Gastrocnemius medialis (tissue), 4 donors: Measurements from ENCODE around the gene RNF123. TPM values are rescaled to one million over a fixed set of nuclear protein-coding genes. Genes with fewer than 3 reads are reported as not detected.

Experiments
- ATAC-seq, 2 donors: fragments of 150-250 bp; one replicate each; pipeline ENCODE4 v1.9.1; 2016
- DNase-seq, 2 donors: peaks; one replicate each; pipeline ENCODE4 v3.0.0-alpha.2; 2019
- H3K27ac ChIP-seq, 4 donors: fragments of 200-600 bp; sonication (generic); 1 replicate in 1 of 4; 2 replicates in 3 of 4; pipeline ENCODE4 v1.5.1; 2016 to 2018; ENCODE audit warnings: mild to moderate bottlenecking in 2 of 4, moderate library complexity in 1 of 4
- H3K27me3 ChIP-seq, 3 donors: fragments of 200-600 bp; sonication (generic) in 2 of 3; 1 replicate in 1 of 3; 2 replicates in 2 of 3; pipeline versions ENCODE4 v1.5.1 to v1.6.0; 2016 to 2019; ENCODE audit warnings: mild to moderate bottlenecking in 1 of 3, moderate library complexity in 1 of 3
- H3K36me3 ChIP-seq, 2 donors: fragments of 200-600 bp; sonication (generic) in 1 of 2; one replicate each; pipeline ENCODE4 v1.5.1; 2017 to 2018
- H3K4me1 ChIP-seq, 2 donors: fragments of 200-600 bp; sonication (generic) in 1 of 2; one replicate each; pipeline ENCODE4 v1.5.1; 2016 to 2017; ENCODE audit warnings: mild to moderate bottlenecking in 2 of 2
- H3K4me3 ChIP-seq, 4 donors: fragments of 200-600 bp; sonication (generic) in 3 of 4; 1 replicate in 1 of 4; 2 replicates in 3 of 4; pipeline ENCODE4 v1.5.1; 2016 to 2019; ENCODE audit warnings: mild to moderate bottlenecking in 2 of 4
- H3K9me3 ChIP-seq, 3 donors: fragments of 200-600 bp; sonication (generic) in 2 of 3; 1 replicate in 1 of 3; 2 replicates in 2 of 3; pipeline ENCODE4 v1.5.1; 2016 to 2019
- CTCF ChIP-seq, 5 experiments: fragments of 450-650 bp in 3 of 5; fragments of 200-600 bp in 2 of 5; sonication (generic) in 2 of 5; IDR thresholded peaks in 4 of 5; conservative IDR thresholded peaks in 1 of 5; 1 replicate in 4 of 5; 2 replicates in 1 of 5; pipeline ENCODE4 v1.5.1; 2016 to 2019; ENCODE audit warnings: antibody characterized with exemption in 5 of 5, mild to moderate bottlenecking in 3 of 5, moderate library complexity in 3 of 5
- POLR2A ChIP-seq, 2 donors: fragments of 450-650 bp; IDR thresholded peaks; one replicate each; pipeline ENCODE4 v1.6.1; 2017; ENCODE audit warnings: antibody characterized with exemption in 2 of 2, mild to moderate bottlenecking in 2 of 2, moderate library complexity in 2 of 2
- in situ Hi-C, 4 donors: fragments of 200-750 bp; cut with MboI; loops; one replicate each; pipeline versions ENCODE4 v1.15.0 to v1.8.0; 2017; ENCODE audit warnings: low sequenced_read_pairs in 4 of 4
- intact Hi-C: fragments of 100-400 bp; cut with DNase I; formaldehyde crosslinking; loops from one replicate; pipeline ENCODE4 v1.15.1; 2023; ENCODE audit warnings: low total_unique reads
- total RNA-seq, 4 donors: library from RNA; depleted of rRNA; stranded (reverse); fragments of >200 nt; gene quantifications; one replicate each; pipeline versions ENCODE4 v1.1.0 to v1.2.3, GENCODE V29; 2016

RNF123 gene
- total RNA-seq, 4 donors from 2014 or later = 82.8 to 132 (median 128) TPM

GRCh38 chr3:49662720-49663413 lies 26.5 kb upstream of the RNF123 start:
- intact Hi-C loops = no loop called here
- in situ Hi-C loops = no loop called here
- no peak for DNase-seq

GRCh38 chr3:49663831-49664230 lies 25.5 kb upstream of the RNF123 start:
- no peaks in the 10 kb centered on the region for H3K9me3 ChIP-seq
- ATAC-seq (no peak), DNase-seq (no peak)
- no peaks in the 10 kb centered on the region for H3K36me3 ChIP-seq
- intact Hi-C loops (no loop called here), in situ Hi-C loops (no loop called here)
- TF ChIP-seq CTCF (IDR thresholded peaks at IDR 0.05 in 4 of 5, conservative IDR thresholded peaks at IDR 0.05 in 1 of 5) = no peak
- TF ChIP-seq POLR2A (IDR thresholded peaks at IDR 0.05) = no peak
- no peak overlapping the region for H3K4me3 ChIP-seq
- H3K27ac ChIP-seq = no peak overlapping the region
- H3K27me3 ChIP-seq = peaks cover 0 to 3% (median 0%) of the 10 kb centered on the region in 3 donors
- no peaks in the 10 kb centered on the region for H3K4me1 ChIP-seq

More at GRCh38 chr3:49662720-49663413, 26.5 kb upstream of the RNF123 start:
- no peak overlapping the region for H3K27ac ChIP-seq
- H3K27me3 ChIP-seq = no peaks in the 10 kb centered on the region
- no peak for TF ChIP-seq CTCF (IDR thresholded peaks at IDR 0.05 in 4 of 5, conservative IDR thresholded peaks at IDR 0.05 in 1 of 5)
- TF ChIP-seq POLR2A (IDR thresholded peaks at IDR 0.05) = no peak
- no peaks in the 10 kb centered on the region for H3K36me3 ChIP-seq
- no peak for ATAC-seq
- H3K4me3 ChIP-seq = no peak overlapping the region
- no peaks in the 10 kb centered on the region for H3K9me3 ChIP-seq
- no peaks in the 10 kb centered on the region for H3K4me1 ChIP-seq

GRCh38 chr3:49664300-49664699 lies 25.1 kb upstream of the RNF123 start:
- Histone ChIP-seq H3K4me3 (no peak overlapping the region), H3K9me3 (no peaks in the 10 kb centered on the region), H3K27me3 (peaks cover 0 to 3% (median 0%) of the 10 kb centered on the region in 3 donors), H3K36me3 (no peaks in the 10 kb centered on the region), H3K4me1 (no peaks in the 10 kb centered on the region), H3K27ac (no peak overlapping the region)
- ATAC-seq = no peak
- DNase-seq = no peak
- TF ChIP-seq POLR2A (IDR thresholded peaks at IDR 0.05) (no peak), CTCF (IDR thresholded peaks at IDR 0.05 in 4 of 5, conservative IDR thresholded peaks at IDR 0.05 in 1 of 5) (no peak)
- in situ Hi-C loops (no loop called here), intact Hi-C loops (no loop called here)

- in situ Hi-C loops (no loop called here), intact Hi-C loops (no loop called here)
- ATAC-seq (no peak), DNase-seq (no peak)
- H3K27me3 ChIP-seq = peaks cover 0 to 3% (median 0%) of the 10 kb centered on the region in 3 donors
- TF ChIP-seq CTCF (IDR thresholded peaks at IDR 0.05 in 4 of 5, conservative IDR thresholded peaks at IDR 0.05 in 1 of 5) = no peak
- no peak for TF ChIP-seq POLR2A (IDR thresholded peaks at IDR 0.05)
- no peaks in the 10 kb centered on the region for H3K9me3 ChIP-seq
- H3K27ac ChIP-seq = no peak overlapping the region
- no peaks in the 10 kb centered on the region for H3K36me3 ChIP-seq
- H3K4me1 ChIP-seq = no peaks in the 10 kb centered on the region
- H3K4me3 ChIP-seq = no peak overlapping the region
Measured at GRCh38 chr3:49665822-49666519, 23.4 kb upstream of the RNF123 start.
